ENCODE results near the gene PPP2R5E.
"Not testable (repeated sequence)": the region's sequence is repeated elsewhere in the genome, so short reads cannot be mapped to it uniquely, and the experiment has no call there.

PPP2R5E gene

GRCh38 chr14:63543000-63543825, at the start of gene PPP2R5E:
Gene PPP2R5E, minus strand, starts transcription at chr14:63543377. Its CDS starts 3,692 bp downstream, at chr14:63539685.
- DNase-seq = peak; percentile 99

DNA sequence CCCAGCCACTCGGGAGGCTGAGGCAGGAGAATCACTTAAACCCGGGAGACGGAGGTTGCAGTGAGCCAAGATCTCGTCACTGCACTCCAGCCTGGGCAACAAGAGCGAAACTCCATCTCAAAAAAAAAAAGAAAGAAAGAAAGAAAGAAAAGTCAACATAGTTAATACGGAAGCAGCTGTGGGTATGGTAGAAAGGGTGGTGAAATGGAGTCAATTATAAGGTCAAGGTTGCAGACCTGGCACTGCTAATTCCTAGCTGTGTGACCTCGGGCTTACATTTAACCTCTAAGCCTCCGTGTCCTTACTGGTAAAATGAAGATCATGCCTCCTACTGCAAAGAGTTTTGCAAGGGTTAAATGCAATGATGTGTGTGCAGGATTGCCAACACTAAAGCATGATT, 39.9 kb upstream of the PPP2R5E start:
- not testable (repeated sequence) for DNase-seq

DNA sequence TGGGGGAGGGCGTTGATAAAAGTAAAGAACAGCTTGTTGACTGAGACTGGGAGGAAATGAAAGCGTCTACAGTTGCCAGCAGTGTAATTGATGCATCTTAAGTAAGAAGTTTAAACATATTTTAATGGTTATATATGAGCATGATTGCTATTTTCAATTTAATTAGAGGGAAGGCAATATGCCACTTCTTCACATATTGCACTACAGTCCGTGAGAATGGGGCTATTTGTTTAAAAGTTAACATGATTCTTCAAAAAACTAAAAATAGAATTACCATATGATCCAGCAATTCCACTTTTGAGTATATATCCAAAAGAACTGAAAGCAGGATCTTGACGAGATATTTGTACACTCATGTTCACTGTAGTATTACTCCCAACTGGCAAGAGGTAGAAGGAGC, 38.3 kb upstream of the PPP2R5E start:
- DNase-seq = no peak

GRCh38 chr14:63578300-63578699, 35.1 kb upstream of the PPP2R5E start:
- no peak for DNase-seq

DNA sequence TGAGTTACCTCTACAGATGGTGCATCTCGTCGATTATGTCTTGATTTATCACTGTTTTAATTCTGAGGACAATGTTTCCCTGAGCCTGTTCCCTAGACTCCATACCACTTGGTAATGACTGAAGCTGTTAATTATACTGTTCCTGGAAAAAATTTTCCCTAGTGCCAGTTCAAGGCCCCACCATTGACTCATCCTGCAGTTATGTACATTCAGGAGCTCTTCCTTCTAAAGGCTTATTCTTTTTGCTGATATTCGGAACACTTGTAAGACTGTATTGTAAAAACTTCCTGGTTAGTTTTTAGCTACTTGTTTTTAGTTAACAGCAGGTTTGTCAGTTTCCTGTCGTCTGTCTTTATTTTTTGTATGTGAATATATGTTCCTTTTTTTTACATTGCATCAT, 30.4 kb upstream of the PPP2R5E start:
- no peak for DNase-seq

- no peak for DNase-seq
These were observed 22.3 kb upstream of the PPP2R5E start for GRCh38 chr14:63565448-63565847.

GRCh38 chr14:63564318-63564717, 21.1 kb upstream of the PPP2R5E start:
- no peak for DNase-seq

DNA sequence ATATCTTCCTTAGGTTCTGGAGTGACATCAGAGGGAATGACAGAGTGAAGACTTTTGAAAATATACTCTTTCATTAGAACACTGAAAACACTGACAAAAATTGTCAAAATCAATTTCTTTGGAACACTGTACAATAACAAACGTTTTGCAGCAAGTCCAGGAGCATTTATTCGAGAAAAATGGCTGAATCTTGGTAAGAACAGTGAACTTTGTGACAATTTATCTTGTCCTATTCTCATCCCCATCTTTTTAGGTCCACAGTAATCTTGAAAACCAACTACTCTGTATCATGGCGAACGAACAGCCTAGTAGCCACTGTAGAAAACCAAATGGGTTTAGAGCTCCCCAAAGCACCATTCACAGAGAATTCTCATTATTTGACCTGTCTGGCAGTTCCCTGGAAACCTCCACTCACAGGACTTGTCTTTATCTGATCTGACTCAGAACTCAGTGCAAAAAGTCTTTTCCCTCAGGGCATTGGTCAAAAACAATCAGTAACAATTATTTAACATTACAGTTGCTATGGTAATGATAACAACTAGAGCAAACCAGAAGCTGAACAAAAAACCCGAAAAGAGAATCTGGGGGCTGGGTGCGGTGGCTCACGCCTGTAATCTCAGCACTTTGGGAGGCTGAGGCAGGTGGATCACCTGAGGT, 20.3 kb upstream of the PPP2R5E start:
- DNase-seq = peak; percentile 5

- DNase-seq = peak; percentile 29
These were observed 19.2 kb upstream of the PPP2R5E start for GRCh38 chr14:63562405-63562804.

DNA sequence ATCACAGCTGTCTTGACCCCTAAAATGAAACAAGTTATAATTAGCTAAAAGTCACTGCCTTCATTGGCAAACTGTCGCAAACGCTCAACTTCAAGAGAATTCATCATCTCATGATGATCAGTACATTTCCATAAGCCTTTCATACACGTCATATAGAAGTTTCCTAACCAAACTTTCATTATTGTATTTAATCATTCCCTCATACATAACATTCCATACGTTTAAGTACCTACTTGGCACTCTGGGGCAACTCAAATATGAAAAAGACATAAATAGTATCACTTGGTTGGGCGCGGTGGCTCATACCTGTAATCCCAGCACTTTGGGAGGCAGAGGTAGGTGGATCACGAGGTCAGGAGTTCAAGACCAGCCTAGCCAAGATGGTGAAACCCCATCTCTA, 12.4 kb upstream of the PPP2R5E start:
- no peak for DNase-seq

DNA sequence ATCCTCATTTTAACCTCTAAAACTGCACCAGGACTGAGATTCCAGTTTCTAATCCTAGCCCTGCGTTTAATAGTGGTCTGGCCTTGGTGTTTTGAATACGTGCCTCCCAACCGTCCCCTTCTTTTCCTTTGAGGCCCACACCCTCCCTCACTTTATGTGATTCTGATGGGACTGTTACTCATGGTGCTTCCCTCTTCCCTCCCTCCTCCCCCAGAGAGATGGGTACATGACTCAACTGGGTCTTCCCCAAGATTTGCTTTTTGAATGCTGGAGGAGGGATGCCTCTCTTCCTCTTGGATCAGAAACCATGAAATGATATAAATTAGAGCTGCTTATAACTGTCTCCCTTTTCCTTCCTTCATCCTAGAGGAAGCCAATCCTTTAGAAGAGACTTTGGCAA, 8.2 kb upstream of the PPP2R5E start:
- no peak for DNase-seq

DNA sequence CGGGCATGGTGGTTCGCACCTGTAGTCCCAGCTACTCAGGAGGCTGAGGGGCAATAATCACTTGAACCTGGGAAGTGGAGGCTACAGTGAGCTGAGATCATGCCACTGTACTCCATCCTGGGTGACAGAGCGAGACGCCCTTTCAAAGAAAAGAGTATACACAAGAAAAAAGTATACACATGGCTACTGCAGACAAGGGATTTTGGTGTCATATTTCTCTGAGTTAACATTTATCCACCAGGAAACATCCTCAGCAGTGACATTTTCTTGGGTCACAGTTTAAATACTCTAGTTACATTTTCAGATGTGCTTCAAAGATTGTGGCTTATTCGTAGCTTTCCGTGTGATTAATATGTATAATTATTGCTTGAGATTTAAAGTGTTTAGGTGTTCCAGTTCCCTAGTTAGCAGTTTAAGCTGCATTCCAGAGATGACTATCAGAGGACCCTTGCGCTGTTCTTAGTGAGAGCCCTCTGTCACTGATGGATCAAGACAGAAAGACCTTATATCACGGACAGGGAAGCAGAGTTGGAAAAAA, 4.7 kb upstream of the PPP2R5E start:
- DNase-seq = no peak

- no peak for DNase-seq
These were observed 2.3 kb upstream of the PPP2R5E start for GRCh38 chr14:63545431-63545830.

GRCh38 chr14:63544591-63545299, 1.6 kb upstream of the PPP2R5E start:
- peak; percentile 54 for DNase-seq

GRCh38 chr14:63543826-63544406, 739 bp upstream of the PPP2R5E start:
- no peak for DNase-seq

GRCh38 chr14:63542231-63542999, 762 bp downstream of the PPP2R5E start:
- peak; percentile 49 for DNase-seq

DNA sequence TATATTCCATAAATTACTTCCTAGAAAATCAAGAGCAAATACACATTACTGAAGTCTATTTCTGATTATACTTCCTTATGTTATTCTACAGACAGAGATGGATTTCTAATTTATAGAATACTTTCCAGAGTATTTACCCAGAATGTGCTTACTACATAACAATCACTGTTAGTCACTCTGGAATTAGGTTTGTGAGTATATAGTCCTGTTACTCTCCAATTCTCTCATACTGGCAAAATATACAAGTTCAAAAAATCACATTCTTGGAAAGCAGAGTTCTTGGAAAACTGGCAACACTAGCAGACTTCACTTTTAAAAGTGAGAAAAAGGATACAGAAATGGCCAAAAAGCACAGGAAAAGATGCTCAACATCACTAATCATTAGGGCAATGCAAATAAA, 7.3 kb downstream of the PPP2R5E start:
- DNase-seq = no peak

DNA sequence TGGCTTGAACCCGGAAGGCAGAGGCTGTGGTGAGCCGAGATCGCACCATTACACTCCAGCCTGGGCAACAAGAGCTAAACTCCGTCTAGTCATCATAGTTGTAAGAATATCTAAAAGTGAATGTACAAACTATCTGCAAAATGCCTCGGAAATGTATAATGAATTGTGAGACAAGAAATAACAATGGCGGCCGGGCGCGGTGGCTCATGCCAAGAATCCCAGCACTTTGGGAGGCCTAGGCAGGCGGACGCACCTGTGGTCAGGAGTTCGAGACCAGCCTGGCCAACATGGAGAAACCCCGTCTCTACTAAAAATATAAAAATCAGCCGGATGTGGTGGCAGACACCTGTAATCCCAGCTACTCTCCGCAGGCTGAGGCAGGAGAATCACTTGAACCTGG, 9.7 kb downstream of the PPP2R5E start:
- no peak for DNase-seq

DNA sequence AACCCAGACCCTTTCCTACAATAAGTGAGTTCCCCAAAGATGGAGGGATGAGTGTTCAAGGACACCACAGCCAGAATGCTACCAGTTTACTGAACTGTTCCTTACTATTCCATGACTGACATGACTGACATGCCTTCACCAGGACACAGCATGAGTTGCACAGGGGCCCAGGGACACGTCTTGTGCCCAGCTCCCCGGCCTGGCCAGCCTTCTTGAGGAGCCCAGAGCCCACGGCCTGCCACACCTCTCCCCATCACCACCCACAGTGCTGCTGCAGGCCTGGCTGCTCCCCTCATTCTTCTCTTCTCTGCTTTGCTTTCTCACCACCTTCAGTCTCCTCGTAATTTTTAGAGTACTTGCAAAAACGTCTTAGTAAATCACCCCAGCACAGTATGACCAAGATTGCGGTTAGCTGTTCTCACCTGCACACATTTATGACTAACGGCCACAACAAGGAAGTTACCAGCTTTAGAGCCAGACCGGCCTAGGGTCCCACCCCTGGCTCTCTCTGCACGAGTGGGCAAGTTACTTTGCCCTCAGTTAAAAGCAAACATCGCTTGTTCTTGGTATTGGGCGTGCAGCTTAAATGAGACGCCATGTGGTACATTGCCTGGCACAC, 18.5 kb downstream of the PPP2R5E start:
- DNase-seq = no peak

DNA sequence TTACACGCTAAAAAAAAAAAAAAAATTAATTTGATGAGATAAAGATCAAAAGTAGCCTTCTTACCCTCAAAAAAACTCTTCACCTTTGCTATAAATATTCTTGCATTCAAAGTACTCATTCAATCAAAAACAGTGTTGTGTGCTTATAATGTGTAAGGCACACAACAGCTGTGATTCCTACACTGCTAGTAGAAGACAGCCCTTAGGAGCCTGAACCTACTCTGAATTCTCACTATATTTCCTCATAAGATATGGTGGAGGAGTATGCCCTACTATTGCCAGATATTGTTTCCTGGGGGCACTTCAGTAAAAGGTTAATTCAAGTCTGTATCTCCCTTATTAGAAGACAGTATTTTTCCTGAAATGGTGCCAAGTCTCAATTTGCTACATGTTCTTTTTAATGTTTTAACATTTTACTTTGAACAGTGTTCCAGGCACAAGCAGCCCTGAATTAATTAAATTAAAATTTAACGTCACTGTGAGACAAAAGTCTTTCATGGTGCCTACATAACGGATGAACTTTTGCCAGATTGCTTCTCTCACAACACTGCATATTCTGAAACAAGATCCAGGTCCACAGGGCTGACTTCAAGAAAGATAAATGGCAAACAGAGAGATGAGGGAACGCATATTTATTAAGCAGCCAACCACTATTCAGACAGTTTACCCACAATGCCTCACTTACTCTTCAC, 19.3 kb downstream of the PPP2R5E start:
- DNase-seq = no peak

DNA sequence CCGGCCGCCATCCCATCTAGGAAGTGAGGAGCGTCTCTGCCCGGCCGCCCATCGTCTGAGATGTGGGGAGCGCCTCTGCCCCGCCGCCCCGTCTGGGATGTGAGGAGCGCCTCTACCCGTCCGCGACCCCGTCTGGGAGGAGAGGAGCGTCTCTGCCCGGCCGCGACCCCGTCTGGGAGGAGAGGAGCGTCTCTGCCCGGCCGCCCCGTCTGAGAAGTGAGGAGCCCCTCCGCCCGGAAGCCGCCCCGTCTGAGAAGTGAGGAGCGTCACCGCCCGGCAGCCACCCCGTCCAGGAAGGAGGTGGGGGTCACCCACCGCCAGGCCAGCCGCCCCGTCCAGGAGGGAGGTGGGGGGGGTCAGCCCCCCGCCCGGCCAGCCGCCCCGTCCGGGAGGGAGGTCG, 20.7 kb downstream of the PPP2R5E start:
- DNase-seq = not testable (repeated sequence)

Data from hematopoietic multipotent progenitor cell treated with erythropoietin and hydrocortisone succinate and interleukin-3 and kit ligand, for 8 days (in vitro differentiated cells).